Hepatocyte (in vitro differentiated cells): ENCODE data around the gene GLDC. TPM values are rescaled to one million over a fixed set of nuclear protein-coding genes. Genes with fewer than 3 reads are reported as not detected.

Source experiments
- DNase-seq: peaks from one replicate; pipeline ENCODE4 v3.0.0-alpha.2; 2016; ENCODE audit warnings: low spot score
- H2AFZ ChIP-seq: fragments of 200-600 bp; sonication (generic); 2 replicates; pipeline ENCODE4 v1.6.0; 2016; ENCODE audit warnings: antibody characterized with exemption, mild to moderate bottlenecking
- H3K27ac ChIP-seq: fragments of 200-600 bp; sonication (generic); 2 replicates; pipeline ENCODE4 v1.5.1; 2016; ENCODE audit warnings: mild to moderate bottlenecking
- H3K27me3 ChIP-seq: fragments of 200-600 bp; sonication (generic); 2 replicates; pipeline ENCODE4 v1.6.1; 2016
- H3K36me3 ChIP-seq: fragments of 200-600 bp; sonication (generic); replicated peaks from 2 replicates; pipeline ENCODE4 v1.5.1; 2016; ENCODE audit warnings: low read depth; ENCODE audit not compliant: insufficient read depth
- H3K4me1 ChIP-seq: fragments of 200-600 bp; sonication (generic); 2 replicates; pipeline ENCODE4 v1.5.1; 2016; ENCODE audit warnings: mild to moderate bottlenecking, moderate library complexity; ENCODE audit not compliant: insufficient read depth
- H3K4me2 ChIP-seq: fragments of 200-600 bp; sonication (generic); 2 replicates; pipeline ENCODE4 v1.6.0; 2016
- H3K4me3 ChIP-seq: fragments of 200-600 bp; sonication (generic); 2 replicates; pipeline ENCODE4 v1.5.1; 2016; ENCODE audit warnings: mild to moderate bottlenecking
- H3K79me2 ChIP-seq: fragments of 200-600 bp; sonication (generic); 2 replicates; pipeline ENCODE4 v1.6.0; 2017; ENCODE audit warnings: mild to moderate bottlenecking
- H3K9me2 ChIP-seq: fragments of 200-600 bp; sonication (generic); replicated peaks from 2 replicates; pipeline ENCODE4 v1.6.0; 2017; ENCODE audit warnings: mild to moderate bottlenecking; ENCODE audit not compliant: insufficient read depth
- H3K9me3 ChIP-seq: fragments of 200-600 bp; sonication (generic); 2 replicates; pipeline ENCODE4 v1.5.1; 2016; ENCODE audit warnings: low read depth, mild to moderate bottlenecking
- H4K20me1 ChIP-seq: fragments of 200-600 bp; sonication (generic); 2 replicates; pipeline ENCODE4 v1.6.0; 2016; ENCODE audit warnings: mild to moderate bottlenecking; ENCODE audit not compliant: insufficient read depth, poor library complexity, severe bottlenecking
- EZH2 ChIP-seq: fragments of 200-600 bp; sonication (generic); IDR thresholded peaks from 2 replicates; pipeline ENCODE4 v1.6.1; 2016; ENCODE audit warnings: antibody characterized with exemption, mild to moderate bottlenecking, borderline replicate concordance
- EZH2phosphoT487 ChIP-seq: fragments of 200-600 bp; sonication (generic); IDR thresholded peaks from one replicate; pipeline ENCODE4 v1.6.1; 2018; ENCODE audit warnings: antibody characterized with exemption, mild to moderate bottlenecking, low read depth, moderate library complexity; ENCODE audit not compliant: unreplicated experiment, severe bottlenecking
- WGBS: methylation state at CpG from one replicate; pipeline ENCODE4 v1.1.6; 2016; ENCODE audit warnings: low lambda C conversion rate; ENCODE audit errors: missing lambda C conversion rate; 5-methylcytosine and 5-hydroxymethylcytosine counted together
- polyA plus RNA-seq: library from polyadenylated mRNA; unstranded; fragments of >200 nt; fragmentation: Nextera tagmentation; extraction: Ambion mirVana; gene quantifications from 2 replicates; pipeline ENCODE4 v1.2.1, GENCODE V29; 2016
- total RNA-seq: library from RNA; depleted of rRNA; stranded (reverse); fragments of >200 nt; gene quantifications from 2 replicates; pipeline ENCODE4 v1.2.3, GENCODE V29; 2014
- TF ChIP-seq, protein P1 (sequence below): fragments of 200-600 bp; sonication (generic); IDR thresholded peaks from 2 replicates; pipeline ENCODE4 v1.5.1; 2016; ENCODE audit warnings: antibody characterized with exemption, mild to moderate bottlenecking; ENCODE audit not compliant: poor library complexity

GLDC gene
- total and polyA plus RNA-seq, 2 experiments from 2014 or later: 15.6 to 18.4 TPM

DNA sequence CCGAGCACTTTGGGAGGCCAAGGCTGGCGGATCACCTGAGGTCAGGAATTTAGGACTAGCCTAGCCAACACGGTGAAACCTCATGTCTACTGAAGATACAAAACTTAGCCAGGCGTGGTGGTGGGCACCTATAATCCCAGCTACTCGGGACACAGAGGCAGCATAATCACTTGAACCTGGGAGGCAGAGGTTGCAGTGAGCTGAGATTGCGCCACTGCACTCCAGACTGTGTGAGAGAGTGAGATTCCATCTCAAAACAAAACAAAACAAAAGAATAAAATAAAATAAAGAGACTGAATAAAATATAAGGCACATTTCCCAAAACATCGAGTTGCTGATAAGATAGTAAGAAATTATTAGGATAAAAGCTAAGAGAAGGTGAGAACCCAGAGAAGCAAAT, 32.3 kb upstream of the GLDC start:
- TF ChIP-seq EZH2phosphoT487: no peak
- no peak for TF ChIP-seq EZH2
- TF ChIP-seq, protein P1, sequence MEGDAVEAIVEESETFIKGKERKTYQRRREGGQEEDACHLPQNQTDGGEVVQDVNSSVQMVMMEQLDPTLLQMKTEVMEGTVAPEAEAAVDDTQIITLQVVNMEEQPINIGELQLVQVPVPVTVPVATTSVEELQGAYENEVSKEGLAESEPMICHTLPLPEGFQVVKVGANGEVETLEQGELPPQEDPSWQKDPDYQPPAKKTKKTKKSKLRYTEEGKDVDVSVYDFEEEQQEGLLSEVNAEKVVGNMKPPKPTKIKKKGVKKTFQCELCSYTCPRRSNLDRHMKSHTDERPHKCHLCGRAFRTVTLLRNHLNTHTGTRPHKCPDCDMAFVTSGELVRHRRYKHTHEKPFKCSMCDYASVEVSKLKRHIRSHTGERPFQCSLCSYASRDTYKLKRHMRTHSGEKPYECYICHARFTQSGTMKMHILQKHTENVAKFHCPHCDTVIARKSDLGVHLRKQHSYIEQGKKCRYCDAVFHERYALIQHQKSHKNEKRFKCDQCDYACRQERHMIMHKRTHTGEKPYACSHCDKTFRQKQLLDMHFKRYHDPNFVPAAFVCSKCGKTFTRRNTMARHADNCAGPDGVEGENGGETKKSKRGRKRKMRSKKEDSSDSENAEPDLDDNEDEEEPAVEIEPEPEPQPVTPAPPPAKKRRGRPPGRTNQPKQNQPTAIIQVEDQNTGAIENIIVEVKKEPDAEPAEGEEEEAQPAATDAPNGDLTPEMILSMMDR: no peak
- H4K20me1 ChIP-seq: no peaks in the 10 kb centered on the region
- WGBS: 87% methylated on average over 7 of the region's 7 CpGs
- H2AFZ ChIP-seq: no peak overlapping the region
- DNase-seq: no peak
- H3K4me2 ChIP-seq: no peak overlapping the region
- H3K27ac ChIP-seq: no peak overlapping the region
- peaks cover 5% of the 10 kb centered on the region for H3K4me1 ChIP-seq
- no peak overlapping the region for H3K4me3 ChIP-seq
- no peaks in the 10 kb centered on the region for H3K36me3 ChIP-seq
- H3K27me3 ChIP-seq: no peaks in the 10 kb centered on the region
- H3K9me2 ChIP-seq: no peaks in the 10 kb centered on the region
- H3K79me2 ChIP-seq: peaks cover 8% of the 10 kb centered on the region
- no peaks in the 10 kb centered on the region for H3K9me3 ChIP-seq

DNA sequence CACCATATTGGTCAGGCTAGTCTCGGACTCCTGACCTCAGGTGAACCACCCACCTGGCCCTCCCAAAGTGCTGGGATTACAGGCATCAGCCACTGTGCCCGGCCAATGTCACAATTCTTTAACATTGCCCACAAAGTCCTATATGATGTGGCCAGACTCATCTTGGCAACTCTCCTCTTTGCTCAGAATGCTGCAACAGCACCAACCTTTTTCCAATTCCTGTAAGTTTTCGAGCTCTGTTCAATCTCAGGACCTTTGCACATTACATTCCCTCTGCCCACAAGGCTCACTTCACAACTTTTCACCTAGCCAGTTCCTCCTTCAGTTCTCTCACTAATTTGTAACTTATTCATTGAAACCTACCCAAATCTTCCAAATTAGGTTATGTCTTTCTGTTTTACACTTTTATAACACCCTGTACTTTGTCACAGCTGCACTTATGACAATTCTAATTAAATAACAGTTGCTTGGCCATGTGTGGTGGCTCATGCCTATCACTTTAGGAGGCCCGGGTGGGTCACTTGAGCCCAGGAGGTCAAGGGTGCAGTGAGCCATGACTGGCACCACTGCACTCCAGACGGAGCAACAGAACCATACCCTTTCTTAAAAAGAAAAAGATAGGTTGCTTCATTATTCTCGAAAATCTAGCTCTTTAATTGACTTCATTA, 30.9 kb upstream of the GLDC start:
- 89% methylated on average over 6 of the region's 6 CpGs for WGBS
- no peaks in the 10 kb centered on the region for H4K20me1 ChIP-seq

DNA sequence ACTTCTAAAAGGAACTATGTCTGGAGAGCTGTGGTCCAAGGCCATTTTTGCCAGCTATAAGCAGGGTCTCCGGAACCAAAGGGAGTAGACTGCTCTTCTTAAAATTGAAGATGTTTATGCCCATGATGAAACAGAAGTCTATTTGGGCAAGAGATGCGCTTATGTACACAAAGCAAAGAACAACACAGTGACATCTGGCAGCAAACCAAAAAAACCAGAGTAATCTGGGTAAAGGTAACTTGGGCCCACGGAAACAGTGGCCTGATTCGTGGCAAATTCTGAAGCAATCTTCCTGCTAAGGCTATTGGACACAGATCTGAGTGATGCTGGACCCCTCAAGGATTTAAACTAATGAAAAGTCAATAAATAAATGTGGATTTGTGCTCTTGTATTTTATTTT, 29.7 kb upstream of the GLDC start:
- Histone ChIP-seq H3K27ac (no peak overlapping the region), H3K9me3 (no peaks in the 10 kb centered on the region), H4K20me1 (no peaks in the 10 kb centered on the region), H2AFZ (no peak overlapping the region), H3K9me2 (no peaks in the 10 kb centered on the region), H3K79me2 (no peaks in the 10 kb centered on the region), H3K4me2 (no peak overlapping the region), H3K27me3 (no peaks in the 10 kb centered on the region), H3K36me3 (no peaks in the 10 kb centered on the region), H3K4me3 (no peak overlapping the region), H3K4me1 (no peaks in the 10 kb centered on the region)
- TF ChIP-seq, protein P1: no peak
- TF ChIP-seq EZH2phosphoT487 (no peak), EZH2 (no peak)
- 89% methylated on average over 4 of the region's 4 CpGs for WGBS
- no peak for DNase-seq

More for the DNA sequence above, 30.9 kb upstream of the GLDC start:
- Histone ChIP-seq H2AFZ (no peak overlapping the region), H3K27me3 (no peaks in the 10 kb centered on the region), H3K4me1 (no peaks in the 10 kb centered on the region), H3K79me2 (no peaks in the 10 kb centered on the region), H3K27ac (no peak overlapping the region), H3K36me3 (no peaks in the 10 kb centered on the region), H3K9me2 (no peaks in the 10 kb centered on the region), H3K4me2 (no peak overlapping the region), H3K9me3 (no peaks in the 10 kb centered on the region), H3K4me3 (no peak overlapping the region)
- DNase-seq: no peak
- TF ChIP-seq EZH2phosphoT487 (no peak), EZH2 (no peak)
- TF ChIP-seq, protein P1: no peak
